NCI-H128 (cell line): ENCODE measurements around the gene NGDN.

Source experiments
- DNase-seq: peaks from one replicate; lab custom pipeline; 2025; ENCODE audit not compliant: unreplicated experiment; lab: John Stamatoyannopoulos, UW

Gene NGDN

GRCh38 chr14:23468704-23469126 lies 788 bp upstream of the NGDN start:
- no peak for DNase-seq

GRCh38 chr14:23469906-23470403 lies 452 bp downstream of the NGDN start:
- DNase-seq: no peak

GRCh38 chr14:23470947-23471346 lies 1.4 kb downstream of the NGDN start:
- DNase-seq: no peak

- peak; percentile 27 for DNase-seq
Observed at GRCh38 chr14:23478109-23478759, 8.7 kb downstream of the NGDN start.

GRCh38 chr14:23481362-23481970 lies 12.0 kb downstream of the NGDN start:
- no peak for DNase-seq

- no peak for DNase-seq
Observed at GRCh38 chr14:23481979-23482822, 12.7 kb downstream of the NGDN start.

GRCh38 chr14:23482823-23483148 lies 13.3 kb downstream of the NGDN start:
- DNase-seq: no peak

GRCh38 chr14:23483236-23483854 lies 13.8 kb downstream of the NGDN start:
- DNase-seq: peak; percentile 51

GRCh38 chr14:23485326-23485725 lies 15.8 kb downstream of the NGDN start:
- DNase-seq: no peak

GRCh38 chr14:23486036-23486435 lies 16.5 kb downstream of the NGDN start:
- DNase-seq: no peak

- DNase-seq: no peak
Observed at GRCh38 chr14:23487216-23487615, 17.7 kb downstream of the NGDN start.

GRCh38 chr14:23492618-23493272 lies 23.2 kb downstream of the NGDN start:
- DNase-seq: no peak

- DNase-seq: no peak
Observed at GRCh38 chr14:23494223-23494622, 24.7 kb downstream of the NGDN start.

GRCh38 chr14:23512156-23512555 lies 42.7 kb downstream of the NGDN start:
- peak; percentile 23 for DNase-seq

GRCh38 chr14:23513005-23513817 lies 43.7 kb downstream of the NGDN start:
- peak; percentile 74 for DNase-seq

GRCh38 chr14:23513818-23514643 lies 44.5 kb downstream of the NGDN start:
- no peak for DNase-seq

GRCh38 chr14:23514644-23514957 lies 45.1 kb downstream of the NGDN start:
- no peak for DNase-seq

GRCh38 chr14:23517650-23518326 lies 48.3 kb downstream of the NGDN start:
- DNase-seq: no peak

- no peak for DNase-seq
Observed at GRCh38 chr14:23518709-23519108, 49.2 kb downstream of the NGDN start.
